Fibroblast of gingiva (primary cell): Measurements from ENCODE around the gene DOCK11.
"Not testable (repeated sequence)": the region's sequence is repeated elsewhere in the genome, so short reads cannot be mapped to it uniquely, and the experiment has no call there.

Source experiments
- DNase-seq: peaks from one replicate; pipeline ENCODE4 v3.0.0-alpha.2; 2011; ENCODE audit warnings: low read depth

DOCK11 gene

GRCh38 chrX:118570209-118570608 lies 74.6 kb downstream of the DOCK11 start:
- no peak for DNase-seq

- DNase-seq = peak; percentile 78
Measured at GRCh38 chrX:118571836-118572235, 76.2 kb downstream of the DOCK11 start.

- DNase-seq = no peak
Measured at GRCh38 chrX:118574666-118575065, 79.1 kb downstream of the DOCK11 start.

- DNase-seq = no peak
Measured at GRCh38 chrX:118577041-118577440, 81.4 kb downstream of the DOCK11 start.

GRCh38 chrX:118579417-118579816 lies 83.8 kb downstream of the DOCK11 start:
- DNase-seq = no peak

- DNase-seq = not testable (repeated sequence)
Measured at GRCh38 chrX:118582926-118583325, 87.3 kb downstream of the DOCK11 start.

- no peak for DNase-seq
Measured at GRCh38 chrX:118583781-118584180, 88.2 kb downstream of the DOCK11 start.

GRCh38 chrX:118585296-118585695 lies 89.7 kb downstream of the DOCK11 start:
- DNase-seq = no peak

- not testable (repeated sequence) for DNase-seq
Measured at GRCh38 chrX:118586206-118586605, 90.6 kb downstream of the DOCK11 start.

GRCh38 chrX:118588715-118589114 lies 93.1 kb downstream of the DOCK11 start:
- no peak for DNase-seq

- no peak for DNase-seq
Measured at GRCh38 chrX:118589227-118589626, 93.6 kb downstream of the DOCK11 start.

GRCh38 chrX:118593407-118593806 lies 97.8 kb downstream of the DOCK11 start:
- DNase-seq = no peak

GRCh38 chrX:118594697-118595420 lies 99.2 kb downstream of the DOCK11 start:
- DNase-seq = no peak

GRCh38 chrX:118595501-118596042 lies 100.0 kb downstream of the DOCK11 start:
- DNase-seq = no peak

GRCh38 chrX:118596390-118596789 lies 100.8 kb downstream of the DOCK11 start:
- DNase-seq = no peak

GRCh38 chrX:118603981-118604380 lies 108.4 kb downstream of the DOCK11 start:
- peak; percentile 54 for DNase-seq

- no peak for DNase-seq
Measured at GRCh38 chrX:118612290-118612689, 116.7 kb downstream of the DOCK11 start.

- DNase-seq = no peak
Measured at GRCh38 chrX:118614150-118614549, 118.5 kb downstream of the DOCK11 start.

GRCh38 chrX:118615141-118615540 lies 119.5 kb downstream of the DOCK11 start:
- no peak for DNase-seq

- DNase-seq = peak; percentile 0
Measured at GRCh38 chrX:118621081-118621759, 125.6 kb downstream of the DOCK11 start.

GRCh38 chrX:118623062-118623461 lies 127.4 kb downstream of the DOCK11 start:
- DNase-seq = no peak

GRCh38 chrX:118626346-118626745 lies 130.7 kb downstream of the DOCK11 start:
- DNase-seq = no peak

- no peak for DNase-seq
Measured at GRCh38 chrX:118627084-118627758, 131.6 kb downstream of the DOCK11 start.
